IPS-18c (cell line): ENCODE measurements around the gene RBCK1.
"Not testable (repeated sequence)": the region's sequence is repeated elsewhere in the genome, so short reads cannot be mapped to it uniquely, and the experiment has no call there.

Experiments
- H3K4me3 ChIP-seq: 2 replicates; pipeline ENCODE4 v1.7.0; 2013; ENCODE audit warnings: low read depth, mild to moderate bottlenecking, low read length, moderate library complexity; ENCODE audit not compliant: insufficient read depth
- H3K9me3 ChIP-seq: one replicate; pipeline ENCODE4 v1.6.1; 2013; ENCODE audit warnings: mild to moderate bottlenecking, low read length, moderate library complexity; ENCODE audit not compliant: control insufficient read depth, insufficient read depth

RBCK1 gene

DNA sequence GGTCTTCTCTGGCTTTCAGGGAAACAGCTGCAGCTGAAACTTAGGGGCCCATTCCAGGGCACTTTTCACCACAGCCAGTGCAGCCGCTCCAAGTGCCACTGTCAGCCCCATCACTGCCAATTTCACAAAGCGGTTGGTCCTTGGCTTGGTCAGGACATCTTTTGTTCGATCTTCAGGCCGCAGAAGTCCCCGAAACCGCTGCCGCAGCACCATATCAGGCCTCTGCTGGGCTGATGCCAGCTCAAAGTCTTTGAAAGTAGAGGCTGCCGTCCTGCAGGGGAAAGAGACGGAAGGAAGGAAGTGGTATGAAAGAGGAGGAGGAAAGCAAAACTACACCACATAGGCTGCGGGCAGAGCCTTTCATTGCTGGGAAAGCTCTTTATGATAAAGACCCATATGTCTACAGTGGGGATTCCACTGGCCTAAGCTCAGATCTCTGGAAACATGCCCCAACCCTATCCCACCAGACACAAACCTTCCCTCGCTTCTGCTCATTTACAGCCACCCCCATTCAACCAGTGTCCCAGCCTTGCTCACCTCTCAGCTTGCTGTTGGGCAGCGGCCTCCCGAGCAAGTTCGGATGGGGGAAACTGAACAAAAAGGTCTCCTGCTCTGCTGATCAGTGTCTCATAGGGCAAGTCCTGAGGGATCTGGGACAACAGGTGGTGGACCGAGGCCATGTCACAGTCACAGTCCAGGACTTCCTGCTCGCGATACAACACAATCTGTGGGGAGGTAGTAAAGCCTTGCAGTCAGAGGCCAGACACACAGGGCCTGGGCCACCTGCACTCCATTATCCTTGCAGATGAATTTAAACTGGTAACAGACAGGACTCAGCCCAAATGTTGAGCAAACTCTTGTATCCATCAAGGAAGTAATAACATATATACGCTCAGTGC is 30.7 kb downstream of the RBCK1 start:
- Histone ChIP-seq H3K4me3 (no peak overlapping the region), H3K9me3 (no peaks in the 10 kb centered on the region)

DNA sequence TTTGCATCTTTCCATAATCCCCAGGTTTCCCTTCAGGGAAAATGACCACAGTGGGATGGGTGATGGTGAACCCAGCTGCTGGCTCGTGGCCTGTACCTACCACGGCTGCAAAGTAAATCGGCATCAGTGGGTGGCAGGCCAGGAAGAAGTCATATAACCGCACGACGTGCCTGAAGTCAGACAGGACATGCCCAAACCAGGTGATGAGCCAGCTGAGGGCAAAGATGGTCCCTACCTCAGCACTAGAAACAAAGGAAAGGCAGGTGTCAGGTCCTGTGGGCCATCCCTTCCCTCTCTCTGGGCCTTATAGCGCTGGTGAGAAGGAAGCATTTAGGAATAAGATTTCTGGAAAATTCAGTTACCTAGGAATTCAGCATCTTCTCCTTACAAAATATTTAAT is 32.0 kb downstream of the RBCK1 start:
- Histone ChIP-seq H3K4me3 (no peak overlapping the region), H3K9me3 (no peaks in the 10 kb centered on the region)

DNA sequence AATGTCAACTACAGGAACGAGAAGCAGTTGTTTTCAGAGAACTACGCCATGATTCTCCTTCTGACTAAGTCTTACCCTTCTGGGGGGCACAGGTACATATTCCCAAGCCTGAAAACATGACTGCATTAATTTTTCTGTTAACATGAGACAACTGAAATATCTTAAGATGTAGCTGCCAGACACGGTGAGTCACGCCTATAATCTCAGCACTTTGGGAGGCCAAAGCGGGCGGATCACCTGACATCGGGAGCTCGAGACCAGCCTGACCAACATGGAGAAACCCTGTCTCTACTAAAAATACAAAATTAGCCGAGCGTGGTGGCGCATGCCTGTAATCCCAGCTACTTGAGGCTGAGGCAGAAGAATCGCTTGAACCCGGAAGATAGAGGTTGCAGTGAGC is 32.5 kb downstream of the RBCK1 start:
- no peak overlapping the region for H3K4me3 ChIP-seq
- H3K9me3 ChIP-seq, result no peaks in the 10 kb centered on the region

DNA sequence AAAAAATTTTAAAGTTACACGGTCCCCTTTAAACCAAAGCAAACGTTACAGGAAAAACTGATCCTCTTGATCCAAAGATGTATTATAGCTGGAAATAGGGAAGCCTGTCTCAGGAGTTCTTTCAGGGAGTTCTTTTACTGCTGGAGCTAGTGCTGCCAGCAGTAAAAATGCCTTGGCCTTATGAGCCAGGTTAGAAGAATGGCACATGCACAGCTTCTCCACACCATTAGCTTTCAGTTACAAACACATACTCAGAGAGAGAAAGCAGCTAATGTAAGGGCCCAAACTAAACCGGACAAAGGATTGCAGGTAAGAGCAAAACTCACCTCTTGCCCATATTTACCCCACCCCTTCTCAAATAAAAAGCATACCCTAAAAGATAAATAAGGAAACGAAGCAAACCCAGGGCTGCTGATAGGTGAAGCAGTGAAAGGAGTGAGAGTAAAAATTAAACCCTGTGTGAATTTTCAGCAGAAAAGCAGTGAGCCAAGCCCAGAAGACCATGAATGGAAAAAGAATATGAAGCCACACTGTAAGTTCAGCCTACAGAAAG is 35.2 kb downstream of the RBCK1 start:
- Histone ChIP-seq H3K4me3 (no peak overlapping the region), H3K9me3 (no peaks in the 10 kb centered on the region)

DNA sequence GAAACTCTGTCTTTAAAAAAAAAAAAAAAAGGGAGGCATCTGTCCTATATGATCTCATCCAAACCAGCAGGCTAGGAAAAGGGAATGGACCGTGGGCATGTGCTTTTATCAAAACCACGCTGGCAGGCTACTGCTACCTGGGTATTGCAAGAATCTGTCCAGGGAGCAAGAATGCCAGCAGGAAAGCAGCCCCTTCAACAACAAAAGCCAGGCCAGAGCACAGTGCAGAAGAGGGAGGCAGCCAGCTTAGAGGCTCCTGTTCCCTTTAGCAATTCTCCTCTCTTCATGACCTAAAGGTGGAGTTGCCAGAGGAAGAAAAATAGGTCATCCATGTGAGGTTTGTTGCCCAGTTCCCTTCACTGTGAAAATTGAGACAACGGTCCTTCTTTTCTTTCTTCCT is 36.0 kb downstream of the RBCK1 start:
- no peaks in the 10 kb centered on the region for H3K9me3 ChIP-seq
- no peak overlapping the region for H3K4me3 ChIP-seq

DNA sequence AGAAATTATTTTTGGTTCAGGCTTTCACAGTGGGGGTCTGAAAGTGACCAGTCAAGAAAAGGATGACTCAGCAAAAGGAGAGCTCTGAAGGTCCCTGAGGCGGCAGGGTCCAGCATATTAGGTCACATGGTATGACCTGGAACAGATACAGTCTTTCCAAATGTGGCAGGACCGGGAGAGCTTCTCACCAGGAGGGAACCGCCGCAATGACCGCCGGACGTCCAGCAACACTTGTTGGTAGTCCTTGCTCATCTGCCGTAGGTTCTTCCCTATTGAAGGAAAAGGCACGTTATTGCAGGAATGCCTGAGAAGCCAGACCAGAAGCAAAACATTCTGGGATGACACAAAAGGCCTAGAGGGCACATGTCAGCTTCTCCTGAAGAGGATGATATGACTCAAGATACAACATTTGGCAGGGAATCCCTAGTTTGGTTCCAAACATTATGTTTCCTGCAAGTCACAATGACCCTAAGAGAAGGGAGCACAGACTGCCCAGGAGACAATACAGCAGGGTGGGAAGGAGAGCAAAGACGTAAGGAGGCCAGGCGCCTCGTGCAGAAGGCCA is 36.8 kb downstream of the RBCK1 start:
- Histone ChIP-seq H3K9me3 (no peaks in the 10 kb centered on the region), H3K4me3 (no peak overlapping the region)

DNA sequence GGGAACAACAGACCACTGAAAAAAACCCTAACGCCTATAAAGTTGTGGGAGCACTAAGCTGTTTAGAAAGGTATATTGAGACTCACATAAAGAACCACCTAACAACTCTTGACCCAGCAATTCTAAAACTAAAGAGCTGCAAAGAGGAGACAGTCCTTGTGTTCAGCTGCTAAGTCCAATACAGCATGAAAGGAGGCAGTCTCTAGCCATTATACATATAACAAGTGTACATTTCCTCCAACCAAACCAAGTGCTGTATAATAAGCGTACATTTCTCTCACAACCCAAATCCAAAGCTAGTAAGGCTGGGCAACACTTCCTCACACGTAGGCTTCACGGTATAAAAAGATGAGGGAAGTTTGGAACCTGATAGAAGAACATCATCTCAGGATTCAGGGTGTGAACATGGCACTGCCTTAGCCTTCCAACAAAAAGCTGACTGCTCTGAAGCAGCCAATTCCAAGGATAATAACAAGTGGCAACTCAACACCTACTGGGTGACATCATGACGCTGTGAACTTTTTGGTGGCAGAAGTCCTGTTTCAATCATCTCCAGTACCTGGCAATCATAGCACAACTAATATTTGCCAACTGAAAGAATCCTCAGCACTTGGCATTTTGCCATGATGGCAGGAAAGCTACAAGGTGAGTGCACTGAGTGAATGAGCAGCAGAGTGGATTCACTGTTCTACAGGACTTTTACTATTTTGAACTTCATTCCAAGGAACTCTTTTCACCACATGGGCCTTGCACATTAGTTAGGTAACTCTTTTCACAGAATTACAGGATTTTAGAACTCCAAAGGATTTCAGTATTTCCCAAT is 37.6 kb downstream of the RBCK1 start:
- no peaks in the 10 kb centered on the region for H3K9me3 ChIP-seq
- no peak overlapping the region for H3K4me3 ChIP-seq

- not testable (repeated sequence) for H3K4me3 ChIP-seq, H3K9me3 ChIP-seq
These were observed 43.9 kb downstream of the RBCK1 start for GRCh38 chr20:452021-452420.

GRCh38 chr20:454951-455350 is 46.9 kb downstream of the RBCK1 start:
- Histone ChIP-seq H3K9me3 (no peaks in the 10 kb centered on the region), H3K4me3 (no peak overlapping the region)

GRCh38 chr20:458776-459175 is 50.7 kb downstream of the RBCK1 start:
- H3K9me3 ChIP-seq, result no peaks in the 10 kb centered on the region

DNA sequence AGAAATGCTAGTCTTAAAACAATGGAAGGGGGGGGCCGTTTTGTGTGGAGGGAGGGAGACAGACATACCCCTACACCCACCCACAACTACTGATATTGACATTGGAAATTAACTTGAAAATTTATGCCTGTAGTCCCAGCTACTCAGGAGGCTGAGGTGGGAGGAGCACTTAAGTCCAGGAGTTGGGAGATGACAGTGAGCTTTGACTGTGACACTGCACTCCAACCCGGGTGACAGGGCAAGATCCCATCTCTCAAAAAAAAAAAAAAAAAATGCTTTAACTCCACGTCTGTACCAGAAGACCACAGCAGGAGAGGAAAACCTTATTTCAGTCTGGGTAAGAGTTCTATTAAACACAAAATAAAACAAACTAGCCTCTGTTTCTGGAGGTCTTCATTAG is 52.1 kb downstream of the RBCK1 start:
- Histone ChIP-seq H3K4me3 (no peak overlapping the region), H3K9me3 (no peaks in the 10 kb centered on the region)

More at GRCh38 chr20:458776-459175, 50.7 kb downstream of the RBCK1 start:
- no peak overlapping the region for H3K4me3 ChIP-seq

GRCh38 chr20:460707-461106 is 52.6 kb downstream of the RBCK1 start:
- H3K4me3 ChIP-seq, result no peak overlapping the region

GRCh38 chr20:461254-462198 is 53.4 kb downstream of the RBCK1 start:
- no peaks in the 10 kb centered on the region for H3K9me3 ChIP-seq
- H3K4me3 ChIP-seq, result peak overlapping the region; percentile 78

More at GRCh38 chr20:460707-461106, 52.6 kb downstream of the RBCK1 start:
- H3K9me3 ChIP-seq, result no peaks in the 10 kb centered on the region

DNA sequence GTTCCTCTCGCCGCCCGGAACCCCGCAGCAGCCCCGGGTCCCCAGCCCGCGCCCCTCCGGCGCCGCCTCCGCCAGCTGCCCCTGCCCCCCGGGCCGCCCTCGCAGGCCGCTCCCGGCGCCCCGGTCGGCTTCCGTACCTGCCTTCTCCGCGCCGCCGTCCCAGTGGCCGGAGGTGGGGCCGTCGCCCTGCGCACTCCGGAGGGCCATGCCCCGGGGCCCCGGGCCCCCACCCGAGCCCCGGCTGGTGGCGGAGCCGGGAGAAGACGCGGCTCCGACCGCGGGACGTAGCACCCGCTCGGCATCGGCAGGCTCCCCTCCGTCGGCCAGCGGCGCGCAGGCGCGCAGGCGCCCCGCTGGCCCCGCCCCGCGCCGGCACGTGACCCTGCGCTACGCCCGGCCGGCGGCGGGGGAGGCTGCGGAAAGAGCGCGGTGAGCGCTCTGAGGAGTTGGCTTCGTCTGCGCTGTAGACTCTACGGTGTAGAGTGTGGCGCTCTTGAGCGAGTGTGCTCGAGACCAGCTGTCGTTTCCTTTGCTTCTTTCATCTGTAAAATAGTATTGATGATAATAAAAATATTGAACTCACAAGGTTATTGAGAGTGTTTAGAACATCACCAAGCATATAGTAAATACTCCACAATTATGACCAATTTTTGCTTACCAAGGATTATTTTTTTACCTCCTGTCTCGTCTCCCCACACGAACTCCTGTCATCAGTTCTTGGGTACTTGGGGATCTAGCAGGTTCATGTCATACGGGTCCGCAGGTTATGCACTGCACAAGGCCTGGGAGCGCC is 54.3 kb downstream of the RBCK1 start, which contains the start of gene TBC1D20:
Gene TBC1D20 (minus strand): TSS at position 335 of the 793 bp plus-strand sequence. CDS start 128 bp downstream, at position 207.
- H3K9me3 ChIP-seq, result no peaks in the 10 kb centered on the region
- peak within 1 kb of the TSS; percentile 78 for H3K4me3 ChIP-seq

GRCh38 chr20:467755-468154 is 59.7 kb downstream of the RBCK1 start:
- Histone ChIP-seq H3K9me3 (peaks cover 1% of the 10 kb centered on the region), H3K4me3 (no peak overlapping the region)
